Fibroblast of lung (primary cell): ENCODE results near the gene CHCHD10.

Experiments
- CTCF ChIP-seq, 2 donors: IDR thresholded peaks in 1 of 2; conservative IDR thresholded peaks in 1 of 2; 1 replicate in 1 of 2; 2 replicates in 1 of 2; pipeline ENCODE4 v1.5.1; 2011 to 2012; ENCODE audit warnings: low read length in 2 of 2, control low read depth in 1 of 2, inconsistent platforms in 1 of 2, low read depth in 1 of 2, mild to moderate bottlenecking in 1 of 2
- EZH2 ChIP-seq: IDR thresholded peaks from 2 replicates; pipeline ENCODE4 v1.5.1; 2012; ENCODE audit warnings: low read length, control low read depth, mild to moderate bottlenecking; ENCODE audit errors: missing control alignments

GRCh38 chr22:23801886-23802377 is 34.2 kb upstream of the CHCHD10 start:
- no peak for TF ChIP-seq CTCF (conservative IDR thresholded peaks at IDR 0.05 in 1 of 2, IDR thresholded peaks at IDR 0.05 in 1 of 2; ENCODE audit: low read depth in 1 of 2, low read length in 2 of 2)
- TF ChIP-seq EZH2, result no peak
